Suppressor macrophage (primary cell): ENCODE measurements around the gene TRIO.
A peak's percentile ranks its signal among the peaks of the same experiment; 100 is the strongest.

ENCODE experiments used
- DNase-seq, 4 experiments: peaks; one replicate each; pipeline ENCODE4 v3.0.0-alpha.2; 2020 to 2022

TRIO gene

DNA sequence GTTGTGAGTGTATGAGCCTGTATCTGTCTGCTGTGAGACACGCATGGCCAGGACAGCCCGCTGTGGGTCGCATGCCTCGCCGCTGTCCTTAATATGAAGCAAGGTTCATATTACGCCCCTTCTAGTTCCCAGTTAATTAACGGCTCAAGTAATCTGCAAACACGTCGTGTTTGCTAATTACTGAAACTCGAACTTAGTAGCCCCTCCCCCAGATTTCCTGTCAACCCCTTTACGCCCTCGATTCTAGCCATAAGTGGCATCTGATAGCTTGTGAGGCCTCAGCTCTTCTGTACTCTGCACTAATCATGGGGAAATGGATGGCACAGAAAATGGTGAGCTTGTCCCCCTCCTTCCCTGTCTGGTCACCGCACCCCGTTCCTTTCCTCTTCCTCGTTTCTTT is 321.5 kb downstream of the TRIO start:
- DNase-seq: no peak

DNA sequence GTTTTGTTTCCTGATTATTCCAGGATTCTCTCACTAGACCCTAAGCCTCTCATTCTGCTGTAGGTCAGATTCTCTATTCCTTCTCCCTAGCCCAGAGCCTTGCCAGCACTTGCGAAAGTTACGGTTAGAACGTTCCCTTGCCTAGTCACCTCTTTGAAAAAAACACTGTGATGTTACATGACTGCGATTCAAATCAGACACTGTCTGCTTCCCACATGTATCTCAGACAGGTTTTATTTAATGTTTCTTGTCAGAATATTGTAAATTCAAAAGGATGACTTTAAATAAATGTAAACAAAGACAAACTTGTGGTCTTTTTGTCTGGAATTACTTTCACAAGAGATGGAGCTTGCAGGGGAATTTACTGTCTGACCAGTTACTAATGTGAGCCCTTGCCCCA is 322.0 kb downstream of the TRIO start:
- DNase-seq: peak in 3 of 4 experiments; percentile 9 to 27 (median 19)

DNA sequence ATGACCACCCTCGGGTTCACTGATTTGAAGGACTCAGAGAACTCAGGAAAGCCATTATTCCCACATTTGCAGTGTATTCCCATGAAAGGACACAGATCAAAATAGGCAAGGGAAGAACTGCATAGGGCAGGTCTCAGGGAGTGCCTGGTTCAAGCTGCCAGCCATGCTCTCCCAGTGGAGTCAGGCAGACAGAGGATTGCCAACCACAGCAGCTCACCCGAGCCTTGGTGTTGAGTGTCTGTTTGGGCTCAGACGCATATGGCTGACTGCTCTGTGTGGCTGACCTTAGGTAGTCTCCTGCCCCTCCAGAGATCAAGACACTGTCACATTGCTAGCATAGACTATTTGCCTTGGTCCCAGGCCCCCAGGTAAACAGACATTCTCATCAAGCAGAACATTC is 322.6 kb downstream of the TRIO start:
- no peak for DNase-seq

DNA sequence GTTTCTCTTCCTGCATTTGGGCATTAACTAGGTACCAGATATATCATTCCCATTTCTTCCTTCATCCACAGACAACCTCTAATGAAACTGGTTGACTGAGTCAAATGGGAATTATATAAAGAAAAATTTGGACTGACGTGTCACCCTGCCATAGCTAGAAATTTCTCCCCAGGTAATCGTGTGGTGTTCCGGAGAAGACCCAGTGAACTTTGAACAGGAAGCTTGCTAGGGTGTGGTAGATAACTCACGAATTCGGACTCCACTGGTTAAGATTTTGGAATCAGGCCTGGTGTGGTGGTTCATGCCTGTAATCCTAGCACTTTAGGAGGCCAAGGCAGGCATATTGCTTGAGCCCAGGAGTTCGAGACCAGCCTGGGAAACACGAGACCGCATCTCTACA is 324.1 kb downstream of the TRIO start:
- no peak for DNase-seq

DNA sequence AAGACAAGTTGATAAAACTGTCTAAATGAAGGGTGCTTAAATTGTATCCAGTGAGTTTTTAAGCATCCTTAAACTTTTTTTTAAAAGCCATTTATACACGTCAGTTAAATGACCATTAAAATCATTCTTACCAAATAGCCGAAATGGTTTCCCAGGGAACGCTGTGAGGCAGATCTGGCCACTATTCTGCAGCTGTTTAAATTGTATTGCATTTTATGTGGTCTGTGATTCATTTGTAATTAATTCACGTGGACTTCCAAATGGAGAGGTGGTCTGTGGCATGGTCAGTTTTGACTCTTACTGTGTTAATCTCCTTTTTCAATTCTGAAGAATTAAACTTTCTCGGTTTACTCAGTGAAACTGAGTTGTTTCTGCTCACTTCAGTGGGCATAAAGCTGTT is 324.7 kb downstream of the TRIO start:
- no peak for DNase-seq

DNA sequence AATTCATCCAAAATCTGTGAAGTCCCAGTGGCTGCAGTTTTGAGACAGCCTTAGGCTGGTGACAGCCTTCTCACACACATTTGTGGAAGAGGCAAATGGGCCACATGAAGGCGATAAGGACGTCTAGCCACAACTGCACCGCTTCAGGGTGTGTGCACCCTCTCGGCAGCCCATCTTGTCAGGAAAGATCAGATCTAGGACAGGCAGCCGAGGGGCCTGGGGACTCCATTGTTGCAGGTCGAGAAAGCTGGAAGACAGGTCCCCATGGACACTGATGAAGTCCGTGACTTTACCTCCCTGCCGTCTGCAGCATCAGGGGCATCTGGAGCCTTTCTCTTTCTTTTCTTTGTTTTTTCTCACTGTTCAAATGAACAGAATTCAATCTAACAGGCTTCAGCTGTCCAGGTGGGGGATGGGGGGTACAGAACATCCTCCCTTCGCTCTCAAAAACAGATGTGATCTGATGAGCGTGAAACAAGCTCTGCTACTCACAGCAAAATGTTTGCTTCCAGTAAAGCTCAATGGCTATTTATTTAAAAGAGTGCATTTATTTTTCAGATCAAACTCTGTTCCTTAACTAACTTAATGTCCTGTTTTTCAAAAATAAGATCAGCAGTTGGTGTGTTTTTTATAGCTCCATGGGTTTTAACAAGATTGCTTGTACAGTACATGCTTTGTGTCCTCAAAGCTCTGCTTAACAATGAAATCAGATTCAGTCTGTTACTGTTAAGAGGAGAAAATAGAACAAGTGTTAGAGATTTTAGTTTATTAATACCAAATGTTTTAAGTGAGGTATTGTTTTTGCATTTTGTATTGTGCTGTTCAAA is 326.6 kb downstream of the TRIO start:
- no peak for DNase-seq

DNA sequence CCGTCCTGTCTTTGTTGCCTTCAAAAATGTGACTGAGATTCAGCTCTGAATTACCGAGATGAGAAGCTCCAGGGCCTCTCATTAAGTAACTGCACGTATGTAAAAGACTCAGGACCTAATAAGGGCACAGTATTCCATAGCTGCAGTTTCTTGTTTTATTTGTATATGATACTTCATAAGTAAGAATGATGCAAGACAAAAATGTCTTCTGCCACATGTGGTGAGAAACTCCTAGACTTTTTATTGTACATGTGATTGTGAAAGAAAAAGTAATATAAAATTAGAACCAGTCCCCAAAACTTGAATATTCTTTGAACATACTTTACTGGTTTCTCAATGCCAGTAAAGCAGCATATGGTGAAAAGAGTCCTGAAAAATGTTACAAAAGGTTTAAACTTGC is 328.4 kb downstream of the TRIO start:
- no peak for DNase-seq

DNA sequence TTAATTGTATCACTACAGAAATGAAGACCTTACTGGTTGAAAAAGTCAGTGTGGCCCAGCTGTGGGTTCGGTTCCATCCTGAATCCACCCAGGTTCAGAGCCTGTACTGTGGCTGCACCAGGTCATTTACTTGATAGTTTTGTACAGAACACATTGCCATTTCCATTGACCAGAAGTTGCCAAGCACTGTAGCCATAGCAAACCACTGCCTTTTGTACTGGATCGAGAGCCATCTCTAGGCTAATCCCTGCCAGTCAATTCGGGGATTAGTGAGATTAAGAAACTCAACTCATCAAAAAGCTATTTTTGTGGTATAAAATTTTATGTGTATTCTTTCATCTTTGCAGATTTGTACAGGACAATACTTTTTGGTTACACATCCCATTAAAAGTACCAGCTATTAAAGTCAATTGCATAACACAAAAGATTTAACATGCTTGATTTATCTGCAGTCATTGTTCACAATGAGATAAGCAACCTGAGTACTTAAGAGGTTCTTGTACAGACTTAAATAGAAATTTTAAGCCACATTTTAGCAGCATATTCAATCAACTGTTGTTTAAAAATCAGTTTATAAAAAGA is 329.9 kb downstream of the TRIO start:
- DNase-seq: no peak

DNA sequence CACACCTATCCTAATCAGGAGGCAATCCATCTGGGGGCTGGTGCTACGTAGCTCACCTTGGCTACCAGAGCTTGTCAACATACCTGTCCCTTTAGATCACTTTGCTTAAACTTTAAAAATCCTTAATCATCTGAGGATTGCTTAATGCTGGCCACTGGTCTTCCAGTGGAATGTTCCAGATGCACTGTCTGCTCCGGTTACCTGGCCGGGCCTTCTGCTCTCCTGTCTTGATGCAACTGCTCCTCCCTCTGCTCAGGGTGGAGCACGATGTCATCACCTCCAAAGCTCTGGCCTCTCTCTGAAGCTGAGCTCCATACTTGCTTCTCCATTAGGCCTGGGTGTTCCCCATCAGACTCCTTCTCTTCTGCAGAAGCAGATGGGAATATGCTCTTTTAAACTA is 331.9 kb downstream of the TRIO start:
- DNase-seq: no peak

DNA sequence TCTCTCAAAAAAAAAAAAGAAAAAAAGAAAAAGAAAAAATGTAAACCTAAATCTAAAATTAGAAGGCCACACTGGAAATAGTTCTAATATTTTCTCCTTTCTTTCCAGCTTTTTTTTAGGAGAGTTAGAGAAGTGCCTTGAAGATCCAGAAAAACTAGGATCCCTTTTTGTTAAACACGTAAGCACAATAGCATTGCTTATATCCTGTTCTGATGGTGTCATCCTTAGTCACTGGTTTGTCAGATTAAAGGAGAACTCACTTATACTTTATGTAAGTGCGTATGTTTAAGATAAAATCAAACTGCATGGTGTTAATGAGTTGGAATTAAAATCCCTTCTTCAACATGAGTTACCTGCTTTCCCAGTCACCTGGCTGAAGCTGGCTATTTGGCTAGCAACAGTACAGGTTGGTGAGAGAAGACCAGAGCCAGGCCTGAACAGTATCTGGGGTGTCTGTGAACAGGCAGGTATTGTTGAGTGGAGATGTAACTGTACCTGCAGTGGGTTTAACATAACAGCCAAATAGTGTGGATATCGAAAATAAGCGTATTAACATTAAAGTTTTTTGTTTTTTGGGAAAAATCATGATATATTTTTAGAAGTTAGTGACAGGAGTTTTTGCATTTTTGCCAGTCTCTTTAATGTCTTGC is 333.8 kb downstream of the TRIO start:
- DNase-seq: peak in 2 of 4 experiments; percentile 54 to 61

DNA sequence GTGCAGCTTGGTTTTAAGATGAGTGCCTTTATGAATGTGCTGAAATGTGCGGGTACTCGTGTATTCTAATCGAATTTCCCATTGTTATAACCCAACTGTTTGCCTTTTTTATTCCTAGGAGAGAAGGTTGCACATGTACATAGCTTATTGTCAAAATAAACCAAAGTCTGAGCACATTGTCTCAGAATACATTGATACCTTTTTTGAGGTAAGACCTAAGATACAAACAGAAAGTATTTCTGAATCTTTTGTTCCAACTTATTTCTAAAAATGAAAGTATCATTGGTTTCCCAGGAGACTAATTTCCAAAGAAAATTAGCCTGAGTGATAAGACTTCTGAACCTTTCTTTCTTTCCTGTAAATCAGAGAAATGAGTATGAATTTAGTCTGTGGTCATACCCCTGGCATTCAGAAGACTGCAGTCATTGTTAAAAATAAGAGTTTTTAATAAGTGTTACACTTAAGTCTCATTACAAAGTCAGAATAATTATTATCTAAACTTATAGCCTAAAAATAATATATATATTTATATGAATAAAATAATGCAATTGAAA is 336.1 kb downstream of the TRIO start:
- no peak for DNase-seq

DNA sequence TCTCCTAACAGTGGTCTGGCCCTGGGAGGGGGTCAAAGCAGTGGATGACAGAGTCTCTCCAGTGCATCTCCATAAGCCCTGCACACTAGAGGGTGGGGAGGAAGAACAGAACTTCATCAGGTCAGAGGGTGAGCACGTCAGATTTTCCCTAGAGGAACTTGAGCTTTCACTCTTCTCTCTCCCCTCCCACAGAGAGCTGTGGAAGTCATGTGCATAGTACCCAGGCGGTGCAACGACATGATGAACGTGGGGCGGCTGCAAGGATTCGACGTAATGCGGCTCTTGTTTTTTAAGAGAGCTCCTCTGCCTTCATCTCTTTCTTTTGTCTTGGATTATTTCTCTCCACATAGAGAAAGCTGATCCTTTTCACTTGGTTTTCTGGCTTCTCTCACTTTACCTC is 338.2 kb downstream of the TRIO start:
- DNase-seq: peak in 3 of 4 experiments; percentile 32 to 41 (median 40)

DNA sequence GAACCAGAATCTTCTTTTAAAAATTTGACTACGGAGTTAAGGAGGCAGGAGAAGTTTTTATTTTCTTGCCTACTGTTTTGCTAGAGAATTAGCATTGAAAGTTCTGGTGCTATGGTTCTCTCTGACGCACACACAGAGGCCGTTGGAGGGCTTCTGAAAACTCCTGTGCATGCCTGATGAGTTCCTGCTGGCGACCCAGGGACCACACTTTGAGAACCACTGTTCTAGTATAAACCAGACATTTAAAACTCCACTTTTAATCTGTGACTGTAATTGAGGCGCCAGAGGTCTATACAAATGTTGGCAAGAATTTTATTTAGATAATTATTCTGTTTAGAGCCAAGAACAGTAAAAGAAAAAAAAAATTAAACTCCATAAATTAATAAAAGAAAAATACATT is 338.9 kb downstream of the TRIO start:
- DNase-seq: no peak

DNA sequence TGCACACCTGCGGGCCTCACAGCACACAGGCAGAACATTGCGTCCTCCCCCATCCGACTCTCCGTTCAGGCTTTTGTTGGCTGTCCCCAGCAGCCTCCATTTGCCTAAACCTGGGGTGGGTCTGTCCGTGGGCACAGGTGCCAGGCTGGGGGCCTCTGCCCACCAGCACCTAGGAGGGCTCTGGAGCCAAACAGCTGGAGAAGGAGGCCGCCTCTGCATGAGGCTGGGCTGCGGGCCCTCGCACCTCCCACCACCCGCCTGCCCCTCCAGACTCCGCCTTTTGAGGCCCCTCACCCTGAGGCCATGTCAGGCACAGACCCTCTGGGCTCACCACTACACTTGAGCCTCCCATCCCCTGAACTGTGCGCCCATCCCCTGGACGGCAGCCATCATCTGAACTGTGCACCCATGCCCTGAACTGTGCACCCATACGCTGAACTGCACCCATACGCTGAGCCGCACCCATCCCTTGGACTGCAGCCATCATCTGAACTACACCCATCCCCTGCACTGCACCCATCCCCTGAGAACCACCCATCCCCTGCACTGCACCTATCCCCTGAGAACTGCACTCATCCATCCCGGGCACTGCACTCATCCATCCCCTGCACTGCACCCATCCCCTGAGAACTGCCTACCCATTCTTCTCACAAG is 340.5 kb downstream of the TRIO start:
- no peak for DNase-seq

DNA sequence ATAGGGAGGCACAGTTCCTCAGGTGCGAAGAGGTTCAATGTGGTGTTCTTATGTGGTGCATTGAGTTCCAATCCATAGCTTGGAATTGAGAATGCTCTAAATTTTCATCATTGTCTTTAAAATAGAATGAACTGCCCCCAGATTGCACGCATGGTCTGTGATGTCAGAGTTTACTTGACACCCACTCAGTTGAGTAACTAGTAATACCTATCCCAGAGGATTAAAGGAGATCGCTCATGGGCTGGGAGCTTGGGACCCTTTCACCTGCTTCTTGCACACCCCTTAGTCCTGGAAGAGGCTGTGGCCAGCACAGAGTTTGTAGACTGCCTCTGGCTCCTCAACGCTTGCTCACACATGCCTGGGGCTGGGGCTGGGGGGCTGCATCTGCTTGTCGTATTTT is 343.3 kb downstream of the TRIO start:
- no peak for DNase-seq

DNA sequence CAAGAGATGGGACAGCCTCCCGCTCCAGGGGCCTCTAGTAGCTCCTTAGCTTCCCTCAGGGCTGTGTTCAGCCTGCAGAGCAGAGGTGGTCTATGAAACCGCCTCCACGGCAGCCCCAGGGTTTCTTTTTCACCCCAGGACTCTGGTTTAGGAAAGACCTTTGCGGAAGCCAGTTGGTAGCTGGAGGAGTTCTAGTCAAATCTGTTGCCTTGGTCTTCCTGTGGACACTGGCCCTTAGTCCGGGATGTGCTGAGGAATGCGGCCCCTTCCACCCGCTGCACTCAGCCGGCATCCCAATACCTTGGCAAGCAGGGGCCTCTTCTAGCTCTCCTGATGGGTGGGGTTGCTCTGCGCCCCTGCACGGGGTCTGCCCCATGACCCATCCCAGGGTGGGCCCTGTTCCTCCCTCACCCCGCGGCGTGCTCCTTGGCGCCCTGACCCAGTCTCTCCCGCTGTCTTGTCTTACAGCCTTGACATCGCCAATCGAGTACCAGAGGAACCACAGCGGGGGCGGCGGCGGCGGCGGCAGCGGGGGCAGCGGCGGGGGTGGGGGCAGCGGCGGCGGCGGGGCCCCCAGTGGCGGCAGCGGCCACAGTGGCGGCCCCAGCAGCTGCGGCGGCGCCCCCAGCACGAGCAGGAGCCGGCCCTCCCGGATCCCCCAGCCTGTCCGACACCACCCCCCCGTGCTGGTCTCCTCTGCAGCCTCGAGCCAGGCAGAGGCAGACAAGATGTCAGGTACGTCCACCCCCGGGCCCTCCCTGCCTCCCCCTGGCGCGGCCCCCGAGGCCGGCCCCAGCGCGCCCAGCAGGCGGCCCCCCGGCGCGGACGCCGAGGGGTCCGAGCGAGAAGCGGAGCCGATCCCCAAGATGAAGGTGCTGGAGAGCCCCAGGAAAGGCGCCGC is 344.1 kb downstream of the TRIO start:
- DNase-seq: no peak

DNA sequence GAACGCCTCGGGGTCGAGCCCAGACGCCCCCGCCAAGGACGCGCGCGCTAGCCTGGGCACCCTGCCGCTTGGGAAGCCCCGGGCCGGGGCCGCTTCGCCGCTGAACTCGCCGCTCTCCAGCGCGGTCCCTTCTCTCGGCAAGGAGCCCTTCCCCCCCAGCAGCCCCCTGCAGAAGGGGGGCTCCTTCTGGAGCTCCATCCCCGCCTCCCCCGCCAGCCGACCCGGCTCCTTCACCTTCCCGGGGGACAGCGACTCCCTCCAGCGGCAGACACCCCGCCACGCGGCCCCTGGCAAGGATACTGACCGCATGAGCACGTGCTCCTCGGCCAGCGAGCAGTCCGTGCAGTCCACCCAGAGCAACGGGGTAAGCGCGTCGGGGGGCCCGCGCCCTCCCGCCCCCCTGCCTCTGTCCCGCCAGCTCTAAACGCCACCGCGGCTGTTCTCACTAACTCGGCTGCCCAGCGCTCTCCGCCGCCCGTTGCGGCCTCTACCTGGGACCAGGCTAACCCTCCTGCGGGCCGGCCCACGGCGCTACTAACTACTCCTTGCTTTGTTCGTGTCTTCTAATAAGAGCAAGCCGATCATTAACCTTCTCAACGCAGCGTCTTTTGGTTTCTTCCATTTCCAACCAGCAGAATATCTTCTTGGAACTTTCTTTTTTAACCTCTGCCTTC is 344.9 kb downstream of the TRIO start:
- DNase-seq: no peak

DNA sequence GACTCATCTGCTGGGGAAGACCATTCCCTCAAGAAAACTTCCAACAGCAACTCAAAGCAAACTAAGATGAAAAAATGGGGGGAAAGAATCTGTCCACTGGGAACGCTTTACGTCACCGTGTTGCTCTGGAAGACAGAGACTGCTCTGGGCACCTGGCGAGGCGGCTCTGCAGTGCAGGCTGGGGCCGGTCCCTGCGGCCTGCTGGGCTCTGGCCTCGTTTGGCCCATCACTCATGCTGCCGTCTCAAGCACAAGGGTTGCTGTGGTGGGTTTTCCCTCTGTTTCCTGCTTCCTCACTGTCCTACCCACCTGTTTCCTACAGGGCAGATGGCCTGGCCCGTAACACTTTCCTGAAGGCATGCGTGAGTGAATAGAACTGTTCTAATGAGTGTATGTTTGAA is 345.6 kb downstream of the TRIO start:
- no peak for DNase-seq

DNA sequence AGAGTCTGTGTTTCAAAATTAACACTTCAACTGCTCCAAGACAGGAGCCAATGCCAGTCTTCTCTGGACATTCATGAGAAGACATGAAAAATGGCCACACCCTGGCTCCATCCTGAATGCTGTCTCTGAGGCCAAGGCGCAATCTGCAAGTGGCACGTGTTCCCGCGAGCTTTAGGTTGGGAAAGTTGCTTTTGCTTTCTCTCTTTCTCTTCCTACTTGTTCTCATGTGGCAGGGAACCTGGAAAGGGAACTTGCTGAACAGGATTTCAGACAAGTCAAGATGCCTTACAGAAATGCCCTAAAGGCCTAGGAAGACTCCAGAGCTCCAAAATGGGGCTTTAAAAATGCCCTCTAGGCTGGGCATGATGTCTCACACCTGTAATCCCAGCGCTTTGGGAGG is 346.5 kb downstream of the TRIO start:
- DNase-seq: peak; percentile 64 to 87 (median 80)

DNA sequence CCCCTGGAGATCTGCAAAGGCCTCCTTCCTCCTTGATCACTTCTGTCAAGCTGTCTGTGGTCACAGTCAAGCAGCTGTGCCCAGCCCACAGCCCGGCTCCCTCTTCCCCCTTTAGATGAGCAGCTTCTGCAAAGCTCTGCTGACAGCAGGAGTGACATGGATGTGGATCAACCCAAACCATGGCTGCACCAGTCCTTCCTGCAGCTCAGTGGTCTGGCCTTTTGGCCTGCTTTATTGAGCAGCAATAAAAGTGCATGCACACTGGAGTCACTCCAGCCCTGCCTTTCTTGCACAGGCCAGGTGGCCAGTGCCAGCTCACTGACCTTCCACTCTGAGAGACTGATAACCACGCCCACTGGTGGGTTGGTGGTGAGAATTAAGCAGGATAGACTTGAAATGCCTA is 347.2 kb downstream of the TRIO start:
- DNase-seq: peak; percentile 75 to 90 (median 88)
